ENCODE results near the gene RECK. TPM values are rescaled to one million over a fixed set of nuclear protein-coding genes. Genes with fewer than 3 reads are reported as not detected.

Gene RECK
- total and polyA plus RNA-seq, 2 experiments from 2014 or later = 8.5 to 11.1 TPM

DNA sequence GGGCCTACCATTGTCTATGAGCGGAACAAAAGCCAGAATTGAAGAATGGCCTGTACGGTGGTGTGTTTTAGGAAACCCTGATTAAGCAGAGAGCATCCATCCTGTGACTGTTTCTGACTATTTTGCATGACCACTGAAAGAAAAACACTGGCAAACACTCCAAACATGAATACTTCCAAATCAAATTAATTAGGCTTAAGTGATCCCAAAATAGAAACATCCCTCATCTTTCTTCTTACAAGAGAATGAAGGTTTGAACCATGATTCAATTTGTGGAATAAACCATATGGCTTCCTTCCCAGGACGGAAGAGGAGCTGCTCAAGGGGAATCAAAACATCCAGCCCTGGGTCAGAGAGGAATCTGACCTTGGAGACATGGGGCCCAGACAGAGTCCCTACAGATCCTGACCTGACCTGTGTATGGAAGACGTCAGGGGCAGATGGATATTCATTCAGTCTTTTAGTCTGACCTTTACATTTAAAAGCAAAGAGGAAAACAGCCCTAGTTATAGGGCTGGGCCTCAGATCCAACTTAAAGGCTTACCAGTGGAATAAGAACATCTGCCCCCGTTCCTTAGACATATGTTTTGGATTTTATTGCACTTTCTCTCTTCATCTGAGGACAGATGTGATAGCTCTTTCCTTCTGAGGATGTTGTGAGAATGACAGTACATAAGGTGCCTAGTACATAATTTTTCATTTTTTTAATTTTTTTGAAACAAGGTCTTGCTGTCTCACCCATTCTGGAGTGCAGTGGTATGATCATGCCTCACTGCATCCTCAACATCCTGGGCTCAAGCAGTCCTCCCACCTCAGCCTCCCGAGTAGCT lies 17.6 kb upstream of the RECK start:
- no peaks in the 10 kb centered on the region for H3K9me3 ChIP-seq (ENCODE audit: low read depth)
- no peaks in the 10 kb centered on the region for H3K36me3 ChIP-seq
- DNase-seq (ENCODE audit: low read depth in 1 of 2, low spot score in 1 of 2) = no peak
- no peak overlapping the region for H3K27ac ChIP-seq
- no peaks in the 10 kb centered on the region for H3K27me3 ChIP-seq
- H3K4me3 ChIP-seq = no peak overlapping the region
- H3K4me1 ChIP-seq (ENCODE audit: low read depth) = no peaks in the 10 kb centered on the region
- TF ChIP-seq, protein P1, sequence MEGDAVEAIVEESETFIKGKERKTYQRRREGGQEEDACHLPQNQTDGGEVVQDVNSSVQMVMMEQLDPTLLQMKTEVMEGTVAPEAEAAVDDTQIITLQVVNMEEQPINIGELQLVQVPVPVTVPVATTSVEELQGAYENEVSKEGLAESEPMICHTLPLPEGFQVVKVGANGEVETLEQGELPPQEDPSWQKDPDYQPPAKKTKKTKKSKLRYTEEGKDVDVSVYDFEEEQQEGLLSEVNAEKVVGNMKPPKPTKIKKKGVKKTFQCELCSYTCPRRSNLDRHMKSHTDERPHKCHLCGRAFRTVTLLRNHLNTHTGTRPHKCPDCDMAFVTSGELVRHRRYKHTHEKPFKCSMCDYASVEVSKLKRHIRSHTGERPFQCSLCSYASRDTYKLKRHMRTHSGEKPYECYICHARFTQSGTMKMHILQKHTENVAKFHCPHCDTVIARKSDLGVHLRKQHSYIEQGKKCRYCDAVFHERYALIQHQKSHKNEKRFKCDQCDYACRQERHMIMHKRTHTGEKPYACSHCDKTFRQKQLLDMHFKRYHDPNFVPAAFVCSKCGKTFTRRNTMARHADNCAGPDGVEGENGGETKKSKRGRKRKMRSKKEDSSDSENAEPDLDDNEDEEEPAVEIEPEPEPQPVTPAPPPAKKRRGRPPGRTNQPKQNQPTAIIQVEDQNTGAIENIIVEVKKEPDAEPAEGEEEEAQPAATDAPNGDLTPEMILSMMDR (IDR thresholded peaks at IDR 0.05; ENCODE audit: low read depth, low read length) = no peak

DNA sequence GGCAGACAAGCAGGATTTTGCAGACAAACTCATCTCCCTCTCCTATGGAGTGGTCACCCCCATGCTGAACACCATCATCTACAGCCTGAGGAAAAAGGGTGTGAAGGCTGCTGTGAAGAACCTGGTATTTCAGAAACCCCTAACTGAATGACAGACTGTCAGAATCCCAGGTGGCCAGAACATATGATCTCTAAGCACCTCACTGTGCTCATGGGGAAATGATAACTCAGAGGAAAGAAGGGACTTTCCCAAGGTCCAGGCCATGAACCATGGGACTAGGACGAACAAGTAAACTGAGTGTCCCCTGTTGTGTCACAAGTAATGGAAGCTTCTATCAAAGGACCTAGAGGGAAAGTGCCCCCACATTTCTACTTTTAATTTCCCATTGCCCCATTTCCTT lies 14.7 kb upstream of the RECK start:
- TF ChIP-seq, protein P1 (IDR thresholded peaks at IDR 0.05; ENCODE audit: low read depth, low read length) = no peak
- DNase-seq (ENCODE audit: low read depth in 1 of 2, low spot score in 1 of 2) = no peak
- H3K27ac ChIP-seq = no peak overlapping the region
- H3K4me3 ChIP-seq = no peak overlapping the region
- H3K9me3 ChIP-seq (ENCODE audit: low read depth) = no peaks in the 10 kb centered on the region
- no peaks in the 10 kb centered on the region for H3K36me3 ChIP-seq
- H3K27me3 ChIP-seq = no peaks in the 10 kb centered on the region
- no peaks in the 10 kb centered on the region for H3K4me1 ChIP-seq (ENCODE audit: low read depth)

DNA sequence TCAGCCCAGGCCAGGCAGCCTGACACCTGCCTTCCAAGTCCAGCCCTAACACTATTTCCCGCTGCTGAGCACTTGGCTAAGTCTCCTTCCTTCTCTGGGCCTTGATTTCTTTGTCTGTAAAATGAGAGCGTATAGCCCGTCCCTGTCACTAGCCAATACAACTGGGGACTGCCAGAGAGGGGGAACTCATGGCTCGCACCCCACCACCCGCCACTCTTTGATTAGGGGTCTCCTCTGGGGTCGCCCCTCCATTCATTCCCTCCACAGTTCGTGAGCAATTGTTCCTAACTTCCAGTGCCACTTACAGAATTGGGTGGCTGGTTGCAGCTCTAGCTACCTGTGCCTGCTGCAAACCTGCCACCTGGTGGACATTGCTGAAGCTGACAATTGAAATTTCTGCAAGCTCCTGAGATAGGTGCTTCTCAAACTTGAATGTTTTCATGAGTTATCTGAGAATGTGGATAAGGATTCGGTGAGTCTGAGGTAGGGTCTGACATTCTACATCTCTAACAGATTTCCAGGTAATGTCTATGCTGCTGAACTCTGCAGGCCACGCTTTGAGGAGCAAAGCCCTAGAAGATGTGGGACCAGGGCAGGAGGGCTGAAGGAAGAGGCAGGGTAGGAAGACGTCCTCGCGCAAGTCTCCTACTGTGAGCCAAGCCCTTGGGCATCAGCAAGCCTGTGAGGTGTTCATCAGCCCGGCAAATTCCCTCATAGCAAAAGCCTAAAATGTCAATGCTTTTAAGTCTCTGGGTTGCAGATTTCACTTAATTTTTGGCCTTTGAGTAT lies 13.3 kb upstream of the RECK start:
- Histone ChIP-seq H3K4me3 (no peak overlapping the region), H3K9me3 (ENCODE audit: low read depth) (no peaks in the 10 kb centered on the region), H3K27ac (no peak overlapping the region), H3K36me3 (no peaks in the 10 kb centered on the region), H3K4me1 (ENCODE audit: low read depth) (no peaks in the 10 kb centered on the region), H3K27me3 (no peaks in the 10 kb centered on the region)
- TF ChIP-seq, protein P1 (IDR thresholded peaks at IDR 0.05; ENCODE audit: low read depth, low read length) = peak; percentile 74
- peak; percentile 78 to 82 for DNase-seq (ENCODE audit: low read depth in 1 of 2, low spot score in 1 of 2)

DNA sequence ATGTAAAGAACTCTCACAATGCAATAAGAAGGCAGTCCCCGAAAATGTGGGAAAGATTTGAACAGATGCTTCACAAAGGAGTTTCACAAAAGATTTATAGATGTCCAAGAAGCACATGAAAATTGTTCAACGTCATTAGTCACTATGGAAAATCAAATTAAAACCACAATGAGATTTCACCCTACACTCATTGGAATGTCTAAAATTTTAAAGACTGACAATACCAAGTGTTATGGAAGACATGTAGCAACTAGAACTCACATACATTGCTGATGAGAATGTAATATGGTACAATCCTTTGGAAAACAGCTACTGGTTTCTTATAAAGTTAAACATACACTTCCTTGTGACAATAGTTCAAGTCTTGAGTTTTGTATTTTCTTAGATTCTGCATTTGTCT lies 11.0 kb upstream of the RECK start:
- Histone ChIP-seq H3K4me1 (ENCODE audit: low read depth) (no peaks in the 10 kb centered on the region), H3K4me3 (no peak overlapping the region), H3K27ac (no peak overlapping the region), H3K9me3 (ENCODE audit: low read depth) (no peaks in the 10 kb centered on the region), H3K27me3 (peaks cover 13% of the 10 kb centered on the region), H3K36me3 (no peaks in the 10 kb centered on the region)
- TF ChIP-seq, protein P1 (IDR thresholded peaks at IDR 0.05; ENCODE audit: low read depth, low read length) = no peak
- DNase-seq (ENCODE audit: low read depth in 1 of 2, low spot score in 1 of 2) = no peak

DNA sequence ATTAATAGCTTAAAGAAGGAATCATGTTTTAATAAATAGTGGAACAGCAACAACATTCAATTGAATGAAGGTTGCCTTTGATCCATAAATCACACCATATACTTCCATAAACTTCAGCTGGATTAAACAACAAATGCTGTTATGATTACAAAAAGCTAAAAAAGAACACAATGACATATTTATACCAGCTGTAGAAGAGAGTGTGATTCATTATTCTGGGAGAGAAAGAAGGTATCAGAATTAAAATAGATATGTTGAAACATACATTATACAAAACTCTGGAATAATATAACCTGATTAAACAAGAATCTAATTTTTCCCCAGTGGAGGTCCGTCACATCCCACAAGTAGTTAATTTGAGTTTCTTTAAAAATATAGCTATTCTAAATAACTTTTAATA lies 7.5 kb upstream of the RECK start:
- no peaks in the 10 kb centered on the region for H3K4me1 ChIP-seq (ENCODE audit: low read depth)
- no peak for DNase-seq (ENCODE audit: low read depth in 1 of 2, low spot score in 1 of 2)
- TF ChIP-seq, protein P1 (IDR thresholded peaks at IDR 0.05; ENCODE audit: low read depth, low read length) = no peak
- H3K27ac ChIP-seq = no peak overlapping the region
- H3K9me3 ChIP-seq (ENCODE audit: low read depth) = no peaks in the 10 kb centered on the region
- no peak overlapping the region for H3K4me3 ChIP-seq
- H3K27me3 ChIP-seq = peaks cover 19% of the 10 kb centered on the region
- H3K36me3 ChIP-seq = no peaks in the 10 kb centered on the region

Data from cardiac muscle cell (in vitro differentiated cells and primary cell).